ENCODE data around the gene FYN. TPM values are rescaled to one million over a fixed set of nuclear protein-coding genes. Genes with fewer than 3 reads are reported as not detected.

The FYN gene
- total and polyA plus RNA-seq, 2 of the 13 experiments (the other 11 are each of a cell fraction or from before 2014, with no cell fraction given) = 15.5 to 24.6 TPM

DNA sequence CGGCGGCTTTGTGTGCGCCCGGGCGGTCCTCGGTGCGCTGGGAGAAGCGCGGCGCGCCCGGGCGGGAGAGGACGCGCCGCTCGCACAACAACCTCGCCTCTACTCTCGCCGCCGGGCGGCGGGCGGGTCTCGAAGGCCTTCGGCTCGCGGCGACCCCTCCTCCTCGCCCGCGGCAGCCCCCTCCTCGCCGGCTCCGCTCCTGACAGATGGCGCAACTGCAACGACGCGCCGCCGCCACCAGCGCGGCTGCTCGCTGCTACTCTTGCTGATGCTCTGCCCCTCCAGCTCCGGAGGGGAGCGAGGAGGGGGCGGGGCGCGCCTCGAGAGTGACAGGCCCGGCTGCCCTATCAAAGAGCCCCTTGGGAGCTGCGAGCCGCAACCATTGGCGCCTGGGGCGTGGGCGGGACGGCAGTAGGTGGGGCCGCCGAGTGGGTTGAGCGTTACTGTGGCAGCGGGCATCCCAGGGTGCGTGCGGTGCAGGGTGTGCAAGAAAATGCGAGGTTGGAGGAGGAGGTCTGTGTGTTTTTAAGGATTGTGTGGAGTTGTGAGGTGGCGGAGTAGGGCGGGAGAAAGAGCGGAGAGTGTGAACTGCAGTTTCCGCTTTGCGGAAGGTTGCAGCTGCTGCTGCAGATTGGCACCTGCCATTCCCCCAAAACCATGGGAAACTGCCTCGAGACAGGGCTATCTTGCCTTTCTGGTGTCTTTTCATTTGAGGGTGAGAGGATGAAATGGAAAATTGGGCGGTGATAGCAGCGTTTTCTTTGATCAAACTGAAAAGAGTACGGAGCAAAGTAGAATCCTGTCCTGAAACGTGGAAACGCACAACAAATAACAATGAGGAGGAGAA, at the start of gene FYN (continued):
- TF ChIP-seq DBP (CRISPR knock-in tag; IDR thresholded peaks at IDR 0.05; ENCODE audit: not compliant biosample characterization) = no peak
- TF ChIP-seq NFYC (CRISPR knock-in tag; IDR thresholded peaks at IDR 0.05) = peak; percentile 99
- no peak for TF ChIP-seq ATF7 (IDR thresholded peaks at IDR 0.05)
- no peak for TF ChIP-seq ATF7 (CRISPR knock-in tag; IDR thresholded peaks at IDR 0.05)
- TF ChIP-seq NFE2 (CRISPR knock-in tag; IDR thresholded peaks at IDR 0.05) = no peak
- no peak for TF ChIP-seq FLYWCH1 (CRISPR knock-in tag; IDR thresholded peaks at IDR 0.05)
- TF ChIP-seq ADNP (CRISPR knock-in tag; IDR thresholded peaks at IDR 0.05) = no peak
- no peak for TF ChIP-seq ZNF644 (CRISPR knock-in tag; IDR thresholded peaks at IDR 0.05; ENCODE audit: low read depth)
- no peak for TF ChIP-seq SOX13 (IDR thresholded peaks at IDR 0.05)
- TF ChIP-seq SOX13 (CRISPR knock-in tag; conservative IDR thresholded peaks at IDR 0.05 in 1 of 2, IDR thresholded peaks at IDR 0.05 in 1 of 2) = no peak; a peak in 1 of 4 replicates
- TF ChIP-seq ZKSCAN1 (IDR thresholded peaks at IDR 0.05; ENCODE audit: low read length) = no peak
- no peak for TF ChIP-seq CERS6 (CRISPR knock-in tag; IDR thresholded peaks at IDR 0.05)
- no peak for TF ChIP-seq ZNF589 (CRISPR knock-in tag; conservative IDR thresholded peaks at IDR 0.05)
- no peak for TF ChIP-seq ZNF629 (CRISPR knock-in tag; conservative IDR thresholded peaks at IDR 0.05)
- TF ChIP-seq ZNF33B (CRISPR knock-in tag; IDR thresholded peaks at IDR 0.05) = 0 out of 2 replicates have a peak, but pooled peaks have one; percentile 56
- TF ChIP-seq RAD51 (IDR thresholded peaks at IDR 0.05; ENCODE audit: borderline replicate concordance) = no peak
- TF ChIP-seq NFIB (CRISPR knock-in tag; IDR thresholded peaks at IDR 0.05; ENCODE audit: borderline replicate concordance) = no peak
- TF ChIP-seq MED8 (CRISPR knock-in tag; IDR thresholded peaks at IDR 0.05; ENCODE audit: insufficient replicate concordance) = no peak
- no peak for TF ChIP-seq MEIS2 (CRISPR knock-in tag; IDR thresholded peaks at IDR 0.05)
- TF ChIP-seq ZNF879 (CRISPR knock-in tag; IDR thresholded peaks at IDR 0.05) = no peak
- TF ChIP-seq ZNF256 (CRISPR knock-in tag; conservative IDR thresholded peaks at IDR 0.05) = no peak
- no peak for TF ChIP-seq ZSCAN9 (CRISPR knock-in tag; IDR thresholded peaks at IDR 0.05; ENCODE audit: borderline replicate concordance)
- TF ChIP-seq ZNF207 (IDR thresholded peaks at IDR 0.05; ENCODE audit: borderline replicate concordance) = no peak
- peak; percentile 32; the same call in 1 of the 2 replicates for TF ChIP-seq IRF2 (CRISPR knock-in tag; IDR thresholded peaks at IDR 0.05)
- no peak for TF ChIP-seq U2AF2 (IDR thresholded peaks at IDR 0.05; ENCODE audit: low read depth, low read length)
- no peak for TF ChIP-seq EED (CRISPR knock-in tag; IDR thresholded peaks at IDR 0.05)
- peak; percentile 14; the same call in 1 of the 2 replicates for TF ChIP-seq GATAD2A (CRISPR knock-in tag; IDR thresholded peaks at IDR 0.05)
- TF ChIP-seq ZNF44 (CRISPR knock-in tag; IDR thresholded peaks at IDR 0.05) = no peak
- peak; percentile 37; the same call in 1 of the 2 replicates for TF ChIP-seq ZNF329 (CRISPR knock-in tag; IDR thresholded peaks at IDR 0.05; ENCODE audit: low read depth)
- TF ChIP-seq THAP11 (CRISPR knock-in tag; IDR thresholded peaks at IDR 0.05) = 0 out of 2 replicates have a peak, but pooled peaks have one; percentile 31
- TF ChIP-seq REXO4 (CRISPR knock-in tag; IDR thresholded peaks at IDR 0.05; ENCODE audit: borderline replicate concordance) = no peak
- no peak for TF ChIP-seq MAFG (CRISPR knock-in tag; IDR thresholded peaks at IDR 0.05)
- no peak for TF ChIP-seq CBX2 (IDR thresholded peaks at IDR 0.05; ENCODE audit: low read depth, low read length)
- no peak for TF ChIP-seq CBX2 (CRISPR knock-in tag; IDR thresholded peaks at IDR 0.05; ENCODE audit: low read depth)

Data from HepG2 (cell line).